HT1080 (cell line): Measurements from ENCODE around the gene SAP30. TPM values are rescaled to one million over a fixed set of nuclear protein-coding genes. Genes with fewer than 3 reads are reported as not detected.
A peak's percentile ranks its signal among the peaks of the same experiment; 100 is the strongest.

ENCODE experiments used
- DNase-seq: peaks from one replicate; pipeline ENCODE4 v3.0.0-alpha.2; 2015; ENCODE audit warnings: low read depth
- total RNA-seq: library from RNA; depleted of rRNA; stranded (reverse); fragments of >200 nt; shearing (Covaris generic); gene quantifications from 2 replicates; pipeline ENCODE4 v1.2.3, GENCODE V29; 2014; rRNA removed

SAP30 gene
- total RNA-seq, 1 experiment from 2014 or later, result 62.1 TPM

- DNase-seq, result peak; percentile 42
These were observed 42.3 kb downstream of the SAP30 start for GRCh38 chr4:173413036-173413435.

- no peak for DNase-seq
These were observed 43.7 kb downstream of the SAP30 start for GRCh38 chr4:173414456-173414855.

GRCh38 chr4:173415092-173415491, 44.3 kb downstream of the SAP30 start:
- no peak for DNase-seq

GRCh38 chr4:173415885-173416653, 45.3 kb downstream of the SAP30 start:
- no peak for DNase-seq

- no peak for DNase-seq
These were observed 47.1 kb downstream of the SAP30 start for GRCh38 chr4:173417833-173418232.

GRCh38 chr4:173418639-173419038, 47.9 kb downstream of the SAP30 start:
- DNase-seq, result peak; percentile 36

GRCh38 chr4:173420324-173420752, 49.6 kb downstream of the SAP30 start:
- DNase-seq, result peak; percentile 21

DNA sequence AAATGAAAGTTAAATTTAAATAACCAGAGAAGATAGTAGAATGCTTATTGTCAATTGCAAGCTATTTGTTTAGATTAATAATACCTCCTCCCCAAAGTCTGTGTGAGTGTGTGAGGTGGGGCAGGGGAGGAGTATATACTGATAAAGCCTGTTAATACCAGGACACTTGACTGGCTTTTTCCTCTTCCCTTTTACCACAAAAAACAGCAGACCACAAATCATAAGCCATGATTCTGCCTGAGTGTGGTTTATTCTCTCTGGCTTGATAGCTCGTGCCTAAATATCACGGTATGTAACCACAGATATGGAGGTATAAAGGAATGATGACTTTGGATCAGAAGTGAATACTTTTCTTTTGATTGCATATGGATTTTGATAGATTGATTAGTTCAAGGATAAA, 50.0 kb downstream of the SAP30 start:
- no peak for DNase-seq

GRCh38 chr4:173424899-173425805, 54.4 kb downstream of the SAP30 start:
- DNase-seq, result peak; percentile 60

GRCh38 chr4:173426064-173426463, 55.3 kb downstream of the SAP30 start:
- no peak for DNase-seq

Other genes with a start within 250 kb of the SAP30 start
- 42.2 and 59.6 TPM in 2 replicates for gene GALNT7, start 202.1 kb upstream of the SAP30 start, total RNA-seq
- gene HMGB2, start 36.6 kb upstream of the SAP30 start, total RNA-seq, result 293 and 294 TPM in 2 replicates
- gene SCRG1, start 28.2 kb downstream of the SAP30 start, total RNA-seq, result not detected in 2 replicates
- gene HAND2, start 159.3 kb downstream of the SAP30 start, total RNA-seq, result 1.2 TPM in 2 replicates